Measurements from ENCODE around the gene APBB3.

GRCh38 chr5:140611020-140611521, 46.7 kb upstream of the APBB3 start:
- TF ChIP-seq EP300 (IDR thresholded peaks at IDR 0.05) (no peak), CTCF (IDR thresholded peaks at IDR 0.05) (no peak), POLR2A (IDR thresholded peaks at IDR 0.05) (no peak)

Measured in tibial nerve (tissue), 4 donors.